Esophagus squamous epithelium (tissue), 5 donors: ENCODE measurements around the gene ALDH1L1. TPM values are rescaled to one million over a fixed set of nuclear protein-coding genes. Genes with fewer than 3 reads are reported as not detected.

Experiments
- DNase-seq: peaks from one replicate; lab custom pipeline; 2025; lab: John Stamatoyannopoulos, UW
- H3K27ac ChIP-seq, 4 donors: fragments of 200-600 bp; sonication (generic); one replicate each; pipeline ENCODE4 v1.5.1; 2016 to 2019; ENCODE audit warnings: mild to moderate bottlenecking in 1 of 4
- H3K27me3 ChIP-seq, 4 donors: fragments of 200-600 bp; sonication (generic); 1 replicate in 3 of 4; 2 replicates in 1 of 4; pipeline versions ENCODE4 v1.5.1 to v1.6.0; 2017 to 2021; ENCODE audit warnings: antibody characterized with exemption in 1 of 4
- H3K36me3 ChIP-seq, 3 donors: fragments of 200-600 bp; sonication (generic); one replicate each; pipeline ENCODE4 v1.5.1; 2016 to 2019
- H3K4me1 ChIP-seq, 3 donors: fragments of 200-600 bp; sonication (generic); one replicate each; pipeline ENCODE4 v1.5.1; 2017 to 2019
- H3K4me3 ChIP-seq, 4 donors: fragments of 200-600 bp; sonication (generic); 1 replicate in 3 of 4; 2 replicates in 1 of 4; pipeline ENCODE4 v1.5.1; 2016 to 2019; ENCODE audit warnings: mild to moderate bottlenecking in 2 of 4, moderate library complexity in 1 of 4
- H3K9me3 ChIP-seq, 3 donors: fragments of 200-600 bp; sonication (generic); one replicate each; pipeline ENCODE4 v1.5.1; 2016 to 2019
- CTCF ChIP-seq, 6 experiments: fragments of 450-650 bp in 4 of 6; fragments of 200-600 bp in 2 of 6; sonication (generic) in 2 of 6; IDR thresholded peaks; one replicate each; pipeline ENCODE4 v1.5.1; 2016 to 2019; ENCODE audit warnings: antibody characterized with exemption in 6 of 6, mild to moderate bottlenecking in 4 of 6, moderate library complexity in 4 of 6
- POLR2A ChIP-seq, 4 donors: fragments of 450-650 bp; IDR thresholded peaks; one replicate each; pipeline ENCODE4 v1.6.1; 2017; ENCODE audit warnings: antibody characterized with exemption in 4 of 4, mild to moderate bottlenecking in 4 of 4, moderate library complexity in 3 of 4
- WGBS, 2 donors: methylation state at CpG; one replicate each; pipeline ENCODE4 v1.1.5; 2018; 5-methylcytosine and 5-hydroxymethylcytosine counted together
- intact Hi-C: fragments of 100-400 bp; cut with DNase I; formaldehyde crosslinking; loops from one replicate; pipeline ENCODE4 v1.15.0; 2022
- total RNA-seq, 4 donors: library from RNA; depleted of rRNA; stranded (reverse); fragments of >200 nt; gene quantifications; one replicate each; pipeline ENCODE4 v1.1.0, GENCODE V29; 2016
- donor health status: DM: yes; HTN: yes; CAD: no.

The ALDH1L1 gene
- total RNA-seq, 4 donors from 2014 or later = 1.6 to 19.3 (median 4.4) TPM

DNA sequence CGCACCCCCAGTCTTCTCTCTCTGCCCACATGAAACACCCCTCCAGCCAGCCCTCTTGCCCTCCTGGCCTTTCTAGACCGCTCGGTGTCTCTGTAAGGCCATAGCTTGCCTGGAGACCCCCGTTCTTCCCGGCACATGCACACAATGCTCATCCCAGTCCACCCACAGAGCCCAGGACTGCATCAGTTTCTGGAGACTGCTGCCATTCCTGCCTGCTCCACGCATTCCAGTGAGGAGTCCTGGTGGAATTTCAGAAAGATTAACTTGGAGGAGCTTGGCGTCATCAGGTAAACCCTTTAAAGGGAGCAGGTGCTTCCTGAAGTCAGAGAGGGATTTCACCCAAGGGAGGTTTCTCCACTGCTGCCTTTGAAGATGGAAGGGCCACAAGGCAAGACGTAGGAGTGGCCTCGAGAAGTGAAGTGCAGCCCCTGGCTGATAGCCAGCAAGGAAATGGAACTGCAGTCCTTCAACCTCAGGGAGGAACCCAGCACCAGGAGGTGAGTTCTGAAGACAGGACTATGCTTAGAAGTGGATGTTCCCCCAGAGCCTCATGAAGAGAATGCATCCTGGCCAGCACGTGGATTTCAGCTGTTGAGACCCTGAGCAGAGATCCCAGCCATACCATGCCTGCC lies 115.6 kb downstream of the ALDH1L1 start:
- H3K27ac ChIP-seq = no peak overlapping the region
- intact Hi-C loops = no loop called here
- no peak for TF ChIP-seq CTCF (IDR thresholded peaks at IDR 0.05)
- TF ChIP-seq POLR2A (IDR thresholded peaks at IDR 0.05) = no peak
- peaks cover 0 to 26% (median 0%) of the 10 kb centered on the region in 3 donors for H3K36me3 ChIP-seq
- H3K27me3 ChIP-seq = no peaks in the 10 kb centered on the region
- peaks cover 0 to 7% (median 0%) of the 10 kb centered on the region in 3 donors for H3K4me1 ChIP-seq
- H3K9me3 ChIP-seq = no peaks in the 10 kb centered on the region
- no peak for DNase-seq
- H3K4me3 ChIP-seq = no peak overlapping the region
- 63 to 77% methylated on average over 6 to 10 of the region's 10 CpGs for WGBS, 2 donors

DNA sequence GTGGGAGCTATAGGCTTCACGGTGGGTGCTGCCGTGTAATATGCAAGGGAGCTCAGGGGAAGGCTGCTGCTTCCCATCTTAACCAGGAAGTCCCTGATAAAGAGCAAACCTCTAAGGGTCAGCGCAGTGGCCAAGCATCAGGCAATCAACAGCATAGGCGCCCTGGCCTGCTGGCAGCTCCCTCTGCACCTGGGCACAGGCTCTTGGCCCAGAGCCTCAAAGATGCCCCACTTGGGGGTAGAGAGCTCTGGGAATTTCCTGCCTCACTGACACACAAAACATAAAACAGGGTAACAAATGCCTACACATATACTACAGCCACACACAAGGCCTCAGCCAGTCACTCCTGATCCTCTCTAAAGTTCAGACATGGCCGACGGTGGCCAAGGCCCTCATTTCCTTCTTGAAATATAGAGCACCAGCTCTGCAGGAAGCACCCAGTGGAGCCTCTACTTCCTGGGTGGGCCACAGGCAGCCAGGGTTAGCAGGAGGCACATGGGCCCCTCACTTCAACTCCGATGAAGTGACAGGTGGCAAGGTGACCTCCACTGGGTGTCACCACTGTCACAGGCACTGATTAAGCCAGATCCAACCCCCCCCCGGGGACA lies 116.9 kb downstream of the ALDH1L1 start:
- intact Hi-C loops = no loop called here
- H3K4me1 ChIP-seq = peaks cover 0 to 7% (median 0%) of the 10 kb centered on the region in 3 donors
- 80 to 90% methylated on average over 2 of the region's 8 CpGs for WGBS, 2 donors
- no peak overlapping the region for H3K4me3 ChIP-seq
- TF ChIP-seq CTCF (IDR thresholded peaks at IDR 0.05) (no peak), POLR2A (IDR thresholded peaks at IDR 0.05) (no peak)
- H3K27me3 ChIP-seq = no peaks in the 10 kb centered on the region
- no peak for DNase-seq
- H3K36me3 ChIP-seq = peaks cover 0 to 30% (median 0%) of the 10 kb centered on the region in 3 donors
- no peak overlapping the region for H3K27ac ChIP-seq
- no peaks in the 10 kb centered on the region for H3K9me3 ChIP-seq

DNA sequence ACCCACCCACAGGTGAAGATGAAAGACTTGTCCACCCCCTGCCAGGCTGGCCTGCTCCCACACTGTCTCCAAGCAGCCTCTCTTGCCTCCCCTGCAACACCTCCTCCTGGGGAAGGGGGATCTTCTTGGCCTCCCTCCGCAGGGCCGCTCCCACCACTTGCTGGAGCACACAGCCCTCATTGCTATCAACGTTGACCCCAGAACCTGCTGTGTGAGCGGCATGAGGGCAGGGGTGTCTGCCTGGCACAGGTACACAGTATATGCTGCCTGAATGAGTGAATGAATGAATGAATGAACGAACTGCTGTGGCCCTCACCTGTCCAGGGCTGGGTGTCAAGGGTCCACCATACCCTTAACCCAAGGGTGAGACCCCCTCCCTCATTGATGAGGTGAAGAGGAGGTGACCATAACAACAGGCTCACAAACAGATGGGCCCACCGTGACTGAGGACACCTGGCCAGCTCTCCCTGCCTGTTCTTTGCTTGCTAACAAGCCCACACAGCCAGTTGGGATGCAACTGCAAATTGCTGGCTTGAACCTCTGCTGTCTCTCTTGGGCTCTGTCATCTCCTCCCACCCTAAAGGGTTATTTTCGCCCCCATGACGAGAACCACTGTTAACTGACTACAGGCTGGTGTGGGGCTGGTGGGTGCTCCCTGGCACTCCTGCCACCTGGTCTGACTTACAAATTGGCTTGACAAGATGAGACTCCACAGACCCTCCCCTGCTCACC lies 118.9 kb downstream of the ALDH1L1 start:
- Histone ChIP-seq H3K9me3 (no peaks in the 10 kb centered on the region), H3K4me1 (peaks cover 11 to 21% (median 11%) of the 10 kb centered on the region in 3 donors), H3K4me3 (no peak overlapping the region), H3K27me3 (no peaks in the 10 kb centered on the region), H3K27ac (no peak overlapping the region), H3K36me3 (peaks cover 0 to 17% (median 0%) of the 10 kb centered on the region in 3 donors)
- no peak for DNase-seq
- intact Hi-C loops = no loop called here
- TF ChIP-seq CTCF (IDR thresholded peaks at IDR 0.05) (no peak), POLR2A (IDR thresholded peaks at IDR 0.05) (no peak)
- 75 to 76% methylated on average over 2 to 8 of the region's 8 CpGs for WGBS, 2 donors

DNA sequence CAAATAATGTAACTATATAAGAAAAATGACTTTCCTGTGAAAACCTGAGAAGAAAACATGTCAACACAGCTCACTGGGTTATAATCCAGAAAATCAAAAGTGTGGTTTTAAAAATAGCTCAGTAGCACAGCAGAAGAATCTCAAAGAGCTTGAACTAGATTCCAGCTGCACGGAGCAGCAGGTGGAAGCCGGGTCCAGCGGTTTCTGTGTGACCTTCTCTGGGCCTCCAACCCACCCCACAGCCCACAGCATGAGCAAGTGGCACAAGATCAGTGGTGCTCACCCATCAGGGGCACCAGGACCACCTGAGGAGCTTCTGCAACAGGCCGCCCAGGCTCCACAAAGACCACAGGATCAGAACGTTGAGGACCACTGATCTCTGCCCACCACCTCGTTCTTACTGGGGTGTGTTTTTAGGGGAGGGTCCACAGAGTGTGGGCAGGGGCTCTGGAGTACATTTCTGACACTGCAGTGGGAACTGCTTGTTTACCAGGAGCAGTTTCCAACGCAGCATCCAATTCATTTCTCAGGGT lies 119.7 kb downstream of the ALDH1L1 start:
- peaks cover 0 to 9% (median 0%) of the 10 kb centered on the region in 3 donors for H3K36me3 ChIP-seq
- H3K4me1 ChIP-seq = peaks cover 11 to 26% (median 14%) of the 10 kb centered on the region in 3 donors
- H3K27me3 ChIP-seq = no peaks in the 10 kb centered on the region
- 79 to 93% methylated on average over 3 to 7 of the region's 7 CpGs for WGBS, 2 donors
- H3K9me3 ChIP-seq = no peaks in the 10 kb centered on the region
- H3K4me3 ChIP-seq = no peak overlapping the region
- intact Hi-C loops = no loop called here
- no peak for DNase-seq
- no peak for TF ChIP-seq CTCF (IDR thresholded peaks at IDR 0.05)
- no peak overlapping the region for H3K27ac ChIP-seq
